HCT116 (cell line): Measurements from ENCODE around the gene NRCAM. TPM values are rescaled to one million over a fixed set of nuclear protein-coding genes. Genes with fewer than 3 reads are reported as not detected.

Source experiments
- ATAC-seq: fragments of 200-7000 bp; cut with Tn5 transposase; 2 replicates; pipeline ENCODE4 v1.9.1; 2020; ENCODE audit warnings: mild to moderate bottlenecking, moderate library complexity
- BruUV-seq: library from RNA; stranded (reverse); fragments of 400-500 nt; replicated peaks from 2 replicates; lab custom pipeline; 2021; lab: Mats Ljungman, UMichigan
- CTCF ChIA-PET: fragments of 300-600 bp; sonication (Branson Sonifier 250); formaldehyde crosslinking; loops from one replicate; lab custom pipeline; 2021; ENCODE audit warnings: antibody characterized with exemption; lab: Charles Lee
- POLR2A ChIA-PET: fragments of 300-600, 350-600 bp; sonication (Branson Sonifier 250); formaldehyde crosslinking; loops from one replicate; lab custom pipeline; 2021; ENCODE audit warnings: antibody characterized with exemption; lab: Charles Lee
- RAD21 ChIA-PET, 2 experiments: fragments of 300-600 bp; sonication (Branson Sonifier 250); formaldehyde crosslinking; loops; one replicate each; lab custom pipeline; 2023; ENCODE audit warnings: low total read pairs in 2 of 2; ENCODE audit not compliant: uncharacterized antibody in 2 of 2, unreplicated experiment in 2 of 2, low non-redundant PET in 1 of 2; lab: Charles Lee
- DNase-seq: peaks from one replicate; pipeline ENCODE4 v3.0.0-alpha.2; 2010; ENCODE audit warnings: low read depth, low spot score
- H2AFZ ChIP-seq: fragments of 200-600 bp; shearing (Covaris generic), sonication (generic); 2 replicates; pipeline ENCODE4 v1.6.1; 2017; ENCODE audit warnings: low read depth, mixed run types, mixed read lengths, antibody characterized with exemption, low read length; ENCODE audit not compliant: poor library complexity, severe bottlenecking
- H3K27ac ChIP-seq: 2 replicates; pipeline ENCODE4 v1.5.1; 2012; ENCODE audit warnings: low read depth, low read length
- H3K27me3 ChIP-seq: fragments of 200-600 bp; sonication (generic); 2 replicates; pipeline ENCODE4 v1.6.1; 2016; ENCODE audit warnings: mixed run types, low read length, mixed read lengths; ENCODE audit not compliant: insufficient read depth
- H3K36me3 ChIP-seq, 2 experiments: fragments of 200-500 bp in 1 of 2; fragments of 200-600 bp in 1 of 2; sonication (Bioruptor generic) in 1 of 2; sonication (generic) in 1 of 2; 2 replicates each; pipeline versions ENCODE4 v1.5.1 to v1.6.1; 2014 to 2016; ENCODE audit warnings: low read length in 2 of 2, inconsistent platforms in 1 of 2, mixed read lengths in 1 of 2, mixed run types in 1 of 2; ENCODE audit not compliant: insufficient read depth in 2 of 2, control insufficient read depth in 1 of 2
- H3K4me1 ChIP-seq, 2 experiments: fragments of 200-600 bp in 1 of 2; sonication (generic) in 1 of 2; 2 replicates each; pipeline versions ENCODE4 v1.5.1 to v1.6.1; 2012 to 2017; ENCODE audit warnings: low read length in 2 of 2, inconsistent platforms in 1 of 2, mild to moderate bottlenecking in 1 of 2, mixed read lengths in 1 of 2, mixed run types in 1 of 2, moderate library complexity in 1 of 2; ENCODE audit not compliant: insufficient read depth in 2 of 2, control insufficient read depth in 1 of 2
- H3K4me2 ChIP-seq: fragments of 200-600 bp; sonication (generic); 2 replicates; pipeline ENCODE4 v1.6.1; 2017; ENCODE audit warnings: mixed run types, low read length, mixed read lengths
- H3K4me3 ChIP-seq, 2 experiments: fragments of 200-600 bp in 1 of 2; sonication (generic) in 1 of 2; replicated peaks in 1 of 2; 2 replicates each; pipeline ENCODE4 v1.5.1; 2011 to 2016; ENCODE audit warnings: low read length in 2 of 2, control low read depth in 1 of 2, low read depth in 1 of 2, mild to moderate bottlenecking in 1 of 2, mixed read lengths in 1 of 2, mixed run types in 1 of 2
- H3K79me2 ChIP-seq: fragments of 200-600 bp; sonication (generic); 2 replicates; pipeline ENCODE4 v1.6.1; 2017; ENCODE audit warnings: mild to moderate bottlenecking, mixed run types, low read length, moderate library complexity, mixed read lengths; ENCODE audit not compliant: insufficient read depth
- H3K9ac ChIP-seq: fragments of 200-600 bp; sonication (generic); 2 replicates; pipeline ENCODE4 v1.6.1; 2016; ENCODE audit warnings: low read length, mixed read lengths
- H3K9me2 ChIP-seq: fragments of 200-600 bp; sonication (generic), shearing (Covaris generic); 2 replicates; pipeline ENCODE4 v1.6.1; 2017; ENCODE audit warnings: mixed run types, mild to moderate bottlenecking, moderate library complexity; ENCODE audit not compliant: insufficient read depth
- H3K9me3 ChIP-seq, 2 experiments: fragments of 200-500 bp in 1 of 2; fragments of 200-600 bp in 1 of 2; sonication (Bioruptor generic) in 1 of 2; sonication (generic) in 1 of 2; 2 replicates each; pipeline ENCODE4 v1.6.1; 2014 to 2017; ENCODE audit warnings: low read length in 2 of 2, mixed read lengths in 2 of 2, inconsistent platforms in 1 of 2, low read depth in 1 of 2, mild to moderate bottlenecking in 1 of 2, mixed run types in 1 of 2, moderate library complexity in 1 of 2; ENCODE audit not compliant: control insufficient read depth in 1 of 2, insufficient read depth in 1 of 2
- H4K20me1 ChIP-seq: fragments of 200-600 bp; sonication (generic), shearing (Covaris generic); 2 replicates; pipeline ENCODE4 v1.6.1; 2017; ENCODE audit warnings: mixed run types, mild to moderate bottlenecking, moderate library complexity; ENCODE audit not compliant: insufficient read depth
- CBX3 ChIP-seq: IDR thresholded peaks from 2 replicates; pipeline ENCODE4 v1.6.1; 2012; ENCODE audit warnings: low read depth
- ELF1 ChIP-seq: IDR thresholded peaks from 2 replicates; pipeline ENCODE4 v1.6.1; 2012; ENCODE audit warnings: low read depth, borderline replicate concordance
- intact Hi-C: fragments of 100-400 bp; cut with micrococcal nuclease; formaldehyde crosslinking; loops from 2 replicates; pipeline ENCODE4 v1.10.0; 2022
- total RNA-seq: library from RNA; stranded (reverse); gene quantifications from one replicate; pipeline ENCODE4 v1.2.1, GENCODE V29; 2021; ENCODE audit not compliant: unreplicated experiment
- TF ChIP-seq, protein P1 (sequence below): IDR thresholded peaks from 2 replicates; pipeline ENCODE4 v1.6.1; 2012; ENCODE audit warnings: low read depth
- TF ChIP-seq, protein P2 (sequence below): IDR thresholded peaks from 2 replicates; pipeline ENCODE4 v1.6.1; 2012

Gene NRCAM
- total RNA-seq, 1 experiment from 2014 or later, result 0.15 TPM

DNA sequence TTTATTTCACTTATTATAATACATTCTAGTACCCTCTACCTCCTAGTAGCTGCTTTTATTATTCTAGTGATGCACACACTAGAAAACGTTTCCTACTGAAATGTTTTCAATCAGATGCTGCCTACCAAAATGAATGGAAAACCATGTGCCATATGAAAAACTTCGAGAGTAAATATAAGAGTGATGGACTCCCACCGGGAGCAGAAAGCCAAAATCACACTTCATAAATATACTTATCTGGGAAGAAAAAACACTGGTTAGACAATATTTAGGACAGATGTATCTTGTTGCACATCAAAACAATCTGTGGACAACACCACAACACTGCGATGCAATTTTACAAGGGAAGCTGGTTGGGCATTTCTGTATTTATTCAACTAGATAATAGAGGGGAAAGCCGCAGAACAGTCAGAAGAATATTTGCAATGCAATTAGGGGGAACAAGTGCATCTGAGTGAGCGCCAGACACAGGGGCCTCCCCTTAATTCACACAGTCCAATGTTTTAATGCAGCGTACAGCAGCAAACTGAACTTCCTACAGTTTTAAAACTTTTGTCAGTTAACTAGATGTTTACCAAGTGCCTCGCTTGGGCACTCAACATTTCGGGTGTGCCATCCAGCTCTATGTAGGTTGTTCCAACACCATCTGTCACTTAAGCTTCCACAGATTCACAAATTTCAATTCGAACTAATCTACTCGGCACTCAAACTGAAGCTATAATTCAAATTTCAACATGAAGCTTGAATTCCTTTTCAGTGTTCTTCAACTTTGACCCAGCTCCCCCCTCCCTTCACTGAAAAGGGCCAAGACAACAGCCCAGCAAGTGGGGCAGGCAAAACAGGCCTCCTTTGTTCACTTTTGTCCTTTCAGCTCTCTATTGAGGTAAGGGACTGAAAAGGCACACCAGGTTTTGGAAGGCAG is 7.4 kb downstream of the NRCAM start:
- Histone ChIP-seq H3K4me2 (no peak overlapping the region), H3K4me3 (no peak overlapping the region), H4K20me1 (no peaks in the 10 kb centered on the region), H2AFZ (no peak overlapping the region), H3K9me2 (no peaks in the 10 kb centered on the region), H3K4me1 (no peaks in the 10 kb centered on the region), H3K27ac (no peak overlapping the region), H3K36me3 (no peaks in the 10 kb centered on the region), H3K9ac (no peak overlapping the region), H3K79me2 (no peaks in the 10 kb centered on the region), H3K9me3 (no peaks in the 10 kb centered on the region), H3K27me3 (no peaks in the 10 kb centered on the region)
- TF ChIP-seq, protein P1, sequence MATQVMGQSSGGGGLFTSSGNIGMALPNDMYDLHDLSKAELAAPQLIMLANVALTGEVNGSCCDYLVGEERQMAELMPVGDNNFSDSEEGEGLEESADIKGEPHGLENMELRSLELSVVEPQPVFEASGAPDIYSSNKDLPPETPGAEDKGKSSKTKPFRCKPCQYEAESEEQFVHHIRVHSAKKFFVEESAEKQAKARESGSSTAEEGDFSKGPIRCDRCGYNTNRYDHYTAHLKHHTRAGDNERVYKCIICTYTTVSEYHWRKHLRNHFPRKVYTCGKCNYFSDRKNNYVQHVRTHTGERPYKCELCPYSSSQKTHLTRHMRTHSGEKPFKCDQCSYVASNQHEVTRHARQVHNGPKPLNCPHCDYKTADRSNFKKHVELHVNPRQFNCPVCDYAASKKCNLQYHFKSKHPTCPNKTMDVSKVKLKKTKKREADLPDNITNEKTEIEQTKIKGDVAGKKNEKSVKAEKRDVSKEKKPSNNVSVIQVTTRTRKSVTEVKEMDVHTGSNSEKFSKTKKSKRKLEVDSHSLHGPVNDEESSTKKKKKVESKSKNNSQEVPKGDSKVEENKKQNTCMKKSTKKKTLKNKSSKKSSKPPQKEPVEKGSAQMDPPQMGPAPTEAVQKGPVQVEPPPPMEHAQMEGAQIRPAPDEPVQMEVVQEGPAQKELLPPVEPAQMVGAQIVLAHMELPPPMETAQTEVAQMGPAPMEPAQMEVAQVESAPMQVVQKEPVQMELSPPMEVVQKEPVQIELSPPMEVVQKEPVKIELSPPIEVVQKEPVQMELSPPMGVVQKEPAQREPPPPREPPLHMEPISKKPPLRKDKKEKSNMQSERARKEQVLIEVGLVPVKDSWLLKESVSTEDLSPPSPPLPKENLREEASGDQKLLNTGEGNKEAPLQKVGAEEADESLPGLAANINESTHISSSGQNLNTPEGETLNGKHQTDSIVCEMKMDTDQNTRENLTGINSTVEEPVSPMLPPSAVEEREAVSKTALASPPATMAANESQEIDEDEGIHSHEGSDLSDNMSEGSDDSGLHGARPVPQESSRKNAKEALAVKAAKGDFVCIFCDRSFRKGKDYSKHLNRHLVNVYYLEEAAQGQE, result no peak
- TF ChIP-seq CBX3 (no peak), ELF1 (no peak)
- TF ChIP-seq, protein P2, sequence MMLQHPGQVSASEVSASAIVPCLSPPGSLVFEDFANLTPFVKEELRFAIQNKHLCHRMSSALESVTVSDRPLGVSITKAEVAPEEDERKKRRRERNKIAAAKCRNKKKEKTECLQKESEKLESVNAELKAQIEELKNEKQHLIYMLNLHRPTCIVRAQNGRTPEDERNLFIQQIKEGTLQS, result no peak
- ATAC-seq (no peak), DNase-seq (no peak)
- intact Hi-C loops, result no loop called here
- RAD21 ChIA-PET, result no interaction called here
- POLR2A ChIA-PET, result no interaction called here
- no TSS peak for BruUV-seq
- CTCF ChIA-PET, result no interaction called here
